Measurements from ENCODE around the gene MAN2A1. TPM values are rescaled to one million over a fixed set of nuclear protein-coding genes. Genes with fewer than 3 reads are reported as not detected.

Gene MAN2A1
- total RNA-seq, 1 experiment from 2014 or later = 86.6 TPM

GRCh38 chr5:109788596-109788995, 98.9 kb downstream of the MAN2A1 start:
- CTCF ChIA-PET = interaction anchor here (1.3 kb wide), 1 partner anchor 31 kb away, joined by 3 read pairs; no protein-coding TSS in a partner anchor
- POLR2A ChIA-PET = no interaction called here
- H3K4me3 Mint-ChIP-seq = no peak overlapping the region
- DNase-seq (ENCODE audit: low spot score) (no peak), ATAC-seq (no peak)
- no peaks in the 10 kb centered on the region for H3K27me3 Mint-ChIP-seq (ENCODE audit: low read depth)
- H3K9me3 Mint-ChIP-seq = peaks cover 28% of the 10 kb centered on the region
- no peak overlapping the region for H3K27ac Mint-ChIP-seq
- no peaks in the 10 kb centered on the region for H3K4me1 Mint-ChIP-seq
- peaks cover 60% of the 10 kb centered on the region for H3K36me3 Mint-ChIP-seq
- TF ChIP-seq PREB (CRISPR knock-in tag; IDR thresholded peaks at IDR 0.05; ENCODE audit: borderline replicate concordance) (no peak), TEAD4 (CRISPR knock-in tag; IDR thresholded peaks at IDR 0.05) (no peak), ZNF121 (CRISPR knock-in tag; IDR thresholded peaks at IDR 0.05) (no peak), ATF2 (CRISPR knock-in tag; IDR thresholded peaks at IDR 0.05; ENCODE audit: borderline replicate concordance, low read depth) (no peak), HMGA2 (CRISPR knock-in tag; IDR thresholded peaks at IDR 0.05) (no peak), CTCF (IDR thresholded peaks at IDR 0.05) (no peak), JUN (CRISPR knock-in tag; IDR thresholded peaks at IDR 0.05) (no peak), CDX4 (CRISPR knock-in tag; IDR thresholded peaks at IDR 0.05; ENCODE audit: borderline replicate concordance) (no peak), ATF3 (CRISPR knock-in tag; conservative IDR thresholded peaks at IDR 0.05) (no peak)

GRCh38 chr5:109792613-109793012, 102.9 kb downstream of the MAN2A1 start:
- ATAC-seq (no peak), DNase-seq (ENCODE audit: low spot score) (no peak)
- CTCF ChIA-PET = no interaction called here
- POLR2A ChIA-PET = no interaction called here
- Mint-ChIP-seq H3K27me3 (ENCODE audit: low read depth) (no peaks in the 10 kb centered on the region), H3K4me1 (no peaks in the 10 kb centered on the region), H3K4me3 (no peak overlapping the region), H3K9me3 (peaks cover 28% of the 10 kb centered on the region), H3K36me3 (peaks cover 75% of the 10 kb centered on the region), H3K27ac (no peak overlapping the region)
- TF ChIP-seq PRDM15 (CRISPR knock-in tag; IDR thresholded peaks at IDR 0.05) (no peak), USF1 (CRISPR knock-in tag; IDR thresholded peaks at IDR 0.05) (no peak), MAX (CRISPR knock-in tag; IDR thresholded peaks at IDR 0.05) (no peak), GTF2I (CRISPR knock-in tag; conservative IDR thresholded peaks at IDR 0.05) (no peak), TP53 (CRISPR knock-in tag; IDR thresholded peaks at IDR 0.05) (no peak), ZNF423 (CRISPR knock-in tag; IDR thresholded peaks at IDR 0.05) (no peak), ZNF121 (CRISPR knock-in tag; IDR thresholded peaks at IDR 0.05) (no peak), PRRX2 (CRISPR knock-in tag; IDR thresholded peaks at IDR 0.05) (no peak), GABPB1 (CRISPR knock-in tag; IDR thresholded peaks at IDR 0.05) (no peak), ZNF219 (CRISPR knock-in tag; IDR thresholded peaks at IDR 0.05; ENCODE audit: borderline replicate concordance) (no peak), NR1H2 (CRISPR knock-in tag; IDR thresholded peaks at IDR 0.05) (no peak), CREM (CRISPR knock-in tag; IDR thresholded peaks at IDR 0.05) (no peak)

Data from WTC11 (cell line).